Sigmoid colon (tissue), 3 donors: ENCODE results near the gene TUBB1.

ENCODE experiments used
- CTCF ChIP-seq, 4 experiments: fragments of 450-650 bp in 3 of 4; fragments of 200-600 bp in 1 of 4; IDR thresholded peaks; one replicate each; pipeline ENCODE4 v1.5.1; 2016 to 2019; ENCODE audit warnings: antibody characterized with exemption in 4 of 4, mild to moderate bottlenecking in 3 of 4, moderate library complexity in 2 of 4
- POLR2A ChIP-seq, 2 donors: fragments of 450-650 bp; IDR thresholded peaks; one replicate each; pipeline ENCODE4 v1.6.1; 2016; ENCODE audit warnings: antibody characterized with exemption in 2 of 2, mild to moderate bottlenecking in 2 of 2, moderate library complexity in 2 of 2

GRCh38 chr20:58987790-58988564, 31.3 kb upstream of the TUBB1 start:
- TF ChIP-seq CTCF (IDR thresholded peaks at IDR 0.05) (no peak), POLR2A (IDR thresholded peaks at IDR 0.05) (no peak)
